Kidney (tissue), 14 donors: ENCODE measurements around the gene TNMD. TPM values are rescaled to one million over a fixed set of nuclear protein-coding genes. Genes with fewer than 3 reads are reported as not detected.

Experiments
- DNase-seq, 5 donors: peaks; one replicate each; pipeline ENCODE4 v3.0.0-alpha.2; 2013 to 2020
- FAIRE-seq: peaks from 2 replicates; lab custom pipeline; 2012; peaks lifted over from hg19 to GRCh38; lab: Jason Lieb, UNC
- H3K27ac ChIP-seq, 2 donors: one replicate each; pipeline ENCODE4 v1.7.0; 2013; ENCODE audit warnings: low read depth in 2 of 2, low read length in 2 of 2, inconsistent platforms in 1 of 2
- H3K27me3 ChIP-seq: one replicate; pipeline ENCODE4 v1.7.1; 2013; ENCODE audit warnings: low read length, inconsistent platforms; ENCODE audit not compliant: control insufficient read depth, insufficient read depth
- H3K36me3 ChIP-seq, 3 donors: one replicate each; pipeline versions ENCODE4 v1.7.0 to v1.7.1; 2013; ENCODE audit warnings: low read length in 3 of 3, control low read depth in 1 of 3, inconsistent platforms in 1 of 3; ENCODE audit not compliant: insufficient read depth in 3 of 3, control insufficient read depth in 2 of 3
- H3K4me1 ChIP-seq, 3 donors: one replicate each; pipeline versions ENCODE4 v1.7.0 to v1.7.1; 2013; ENCODE audit warnings: low read length in 3 of 3, inconsistent platforms in 1 of 3, low read depth in 1 of 3; ENCODE audit not compliant: control insufficient read depth in 2 of 3, insufficient read depth in 2 of 3
- H3K4me3 ChIP-seq, 3 donors: one replicate each; pipeline versions ENCODE4 v1.7.0 to v1.8.1; 2013; ENCODE audit warnings: low read length in 3 of 3, control low read depth in 1 of 3, inconsistent platforms in 1 of 3
- H3K9ac ChIP-seq, 3 donors: one replicate each; pipeline versions ENCODE4 v1.7.0 to v1.7.1; 2013; ENCODE audit warnings: low read length in 3 of 3, control low read depth in 1 of 3, inconsistent platforms in 1 of 3
- H3K9me3 ChIP-seq, 3 donors: one replicate each; pipeline versions ENCODE4 v1.7.0 to v1.7.1; 2013; ENCODE audit warnings: low read length in 3 of 3, control low read depth in 1 of 3, inconsistent platforms in 1 of 3; ENCODE audit not compliant: control insufficient read depth in 2 of 3, insufficient read depth in 1 of 3
- CTCF ChIP-seq: IDR thresholded peaks from 3 replicates; pipeline ENCODE4 v1.5.1; 2012; ENCODE audit warnings: mild to moderate bottlenecking, moderate library complexity, borderline replicate concordance; ENCODE audit not compliant: insufficient read depth; ENCODE audit errors: extremely low read depth
- intact Hi-C: fragments of 100-400 bp; cut with DNase I; formaldehyde crosslinking; loops from one replicate; pipeline ENCODE4 v1.11.1; 2022
- polyA plus RNA-seq: library from polyadenylated mRNA; stranded (reverse); fragments of 350-450 nt; fragmentation: Illumina TruSeq; extraction: RNeasy Lipid Tissue Mini Kit (QIAGEN cat#74804); gene quantifications from one replicate; pipeline ENCODE4 v1.2.3, GENCODE V29; 2014; ENCODE audit warnings: low read depth, low replicate concordance; ENCODE audit not compliant: insufficient read depth
- total RNA-seq: library from RNA; stranded (reverse); fragmentation: NEBNext Ultra II Directional; extraction: Animal tissue kit (Norgen Biotek cat#: 25700); gene quantifications from one replicate; pipeline ENCODE4 v1.2.1, GENCODE V29; 2021
- donor health status: control.
- donor health status: control.
- donor health status: control.
- donor health status: control.
- donor health status: control.
- donor health status: DM: yes; HTN: yes; CAD: no.
- donor health status: Normal renal cell carcinoma (clear cell type).

Gene TNMD
- total and polyA plus RNA-seq, 2 donors from 2014 or later = 0.63 to 2.6 TPM

GRCh38 chrX:100606753-100607152 is 22.0 kb downstream of the TNMD start:
- no peak for DNase-seq
- H3K4me1 ChIP-seq = no peaks in the 10 kb centered on the region
- H3K9me3 ChIP-seq = no peaks in the 10 kb centered on the region
- TF ChIP-seq CTCF = no peak
- H3K4me3 ChIP-seq = no peak overlapping the region
- no peak overlapping the region for H3K27ac ChIP-seq
- H3K27me3 ChIP-seq = no peaks in the 10 kb centered on the region
- intact Hi-C loops = no loop called here
- no peak overlapping the region for H3K9ac ChIP-seq
- H3K36me3 ChIP-seq = no peaks in the 10 kb centered on the region
- FAIRE-seq = no peak

GRCh38 chrX:100609591-100609990 is 24.9 kb downstream of the TNMD start:
- no peak for TF ChIP-seq CTCF
- DNase-seq (no peak), FAIRE-seq (peak; percentile 80)
- no peak overlapping the region for H3K4me3 ChIP-seq
- no peaks in the 10 kb centered on the region for H3K36me3 ChIP-seq
- no peak overlapping the region for H3K27ac ChIP-seq
- H3K27me3 ChIP-seq = no peaks in the 10 kb centered on the region
- intact Hi-C loops = no loop called here
- H3K9me3 ChIP-seq = no peaks in the 10 kb centered on the region
- no peaks in the 10 kb centered on the region for H3K4me1 ChIP-seq
- no peak overlapping the region for H3K9ac ChIP-seq

- no peak for DNase-seq
- H3K9ac ChIP-seq = no peak overlapping the region
- H3K27me3 ChIP-seq = no peaks in the 10 kb centered on the region
- no peaks in the 10 kb centered on the region for H3K4me1 ChIP-seq
- H3K36me3 ChIP-seq = no peaks in the 10 kb centered on the region
- no peaks in the 10 kb centered on the region for H3K9me3 ChIP-seq
- no peak for FAIRE-seq
- no peak for TF ChIP-seq CTCF
- no peak overlapping the region for H3K27ac ChIP-seq
- no peak overlapping the region for H3K4me3 ChIP-seq
- intact Hi-C loops = no loop called here
These were observed 27.2 kb downstream of the TNMD start for GRCh38 chrX:100611951-100612350.

- no peaks in the 10 kb centered on the region for H3K36me3 ChIP-seq
- no peak overlapping the region for H3K9ac ChIP-seq
- no peaks in the 10 kb centered on the region for H3K27me3 ChIP-seq
- DNase-seq = peak in 3 of 5 donors; percentile 15 to 79 (median 60)
- intact Hi-C loops = no loop called here
- H3K27ac ChIP-seq = no peak overlapping the region
- H3K4me1 ChIP-seq = no peaks in the 10 kb centered on the region
- H3K9me3 ChIP-seq = no peaks in the 10 kb centered on the region
- H3K4me3 ChIP-seq = no peak overlapping the region
- peak; percentile 24 for TF ChIP-seq CTCF
- no peak for FAIRE-seq
These were observed 30.3 kb downstream of the TNMD start for GRCh38 chrX:100615005-100615404.
